Naive thymus-derived CD8-positive, alpha-beta T cell (primary cell): ENCODE results near the gene TXNL1. TPM values are rescaled to one million over a fixed set of nuclear protein-coding genes. Genes with fewer than 3 reads are reported as not detected.
"Not testable (repeated sequence)": the region's sequence is repeated elsewhere in the genome, so short reads cannot be mapped to it uniquely, and the experiment has no call there.

ENCODE experiments used
- ATAC-seq, 2 donors: fragments of 150-1000 bp; cut with Tn5 transposase in 1 of 2; sonication (Bioruptor Pico), chemical (Tn5 transposase) in 1 of 2; 1 replicate in 1 of 2; 2 replicates in 1 of 2; pipeline ENCODE4 v1.10.0; 2021; ENCODE audit warnings: mild to moderate bottlenecking in 2 of 2, moderate library complexity in 2 of 2
- POLR2A ChIA-PET: fragments of 350-600 bp; sonication (Branson Sonifier 250); formaldehyde crosslinking; loops from one replicate; lab custom pipeline; 2021; ENCODE audit warnings: antibody characterized with exemption; lab: Charles Lee
- DNase-seq, 10 donors: peaks; one replicate each; pipeline versions ENCODE4 v3.0.0 to v3.0.0-alpha.2; 2020 to 2022
- H3K27ac Mint-ChIP-seq, 10 donors: one replicate each; pipeline ENCODE4 v1.8.0; 2020 to 2022; ENCODE audit warnings: mild to moderate bottlenecking in 10 of 10, mixed read lengths in 10 of 10, moderate library complexity in 4 of 10, inconsistent platforms in 1 of 10
- H3K27me3 Mint-ChIP-seq, 5 donors: one replicate each; pipeline ENCODE4 v1.8.0; 2021 to 2022; ENCODE audit warnings: mixed read lengths in 5 of 5
- H3K36me3 Mint-ChIP-seq, 3 donors: one replicate each; pipeline ENCODE4 v1.8.0; 2020 to 2022; ENCODE audit warnings: mixed read lengths in 3 of 3, mild to moderate bottlenecking in 2 of 3, inconsistent platforms in 1 of 3
- H3K4me1 Mint-ChIP-seq, 4 donors: one replicate each; pipeline ENCODE4 v1.8.0; 2021 to 2022; ENCODE audit warnings: mixed read lengths in 4 of 4
- H3K4me3 Mint-ChIP-seq, 10 donors: one replicate each; pipeline ENCODE4 v1.8.0; 2020 to 2022; ENCODE audit warnings: mild to moderate bottlenecking in 10 of 10, mixed read lengths in 10 of 10, moderate library complexity in 6 of 10, inconsistent platforms in 1 of 10
- H3K9me3 Mint-ChIP-seq, 9 donors: one replicate each; pipeline ENCODE4 v1.8.0; 2020 to 2022; ENCODE audit warnings: mixed read lengths in 9 of 9, mild to moderate bottlenecking in 3 of 9, inconsistent platforms in 1 of 9, moderate library complexity in 1 of 9
- polyA plus RNA-seq, 3 donors: library from polyadenylated mRNA; unstranded; fragments of 300-500 nt; fragmentation: Illumina TruSeq; gene quantifications; one replicate each; pipeline ENCODE4 v1.2.3, GENCODE V29; 2021
- total RNA-seq, 8 experiments: library from RNA in 2 of 8; stranded (reverse) in 2 of 8; gene quantifications; one replicate each; pipeline ENCODE4 v1.2.3 and lab custom pipeline; 2021 to 2026

Gene TXNL1
- total and polyA plus RNA-seq, 5 experiments from 2014 or later, result 45.6 to 50.3 (median 48.1) TPM

GRCh38 chr18:56658261-56658660 lies 19.9 kb upstream of the TXNL1 start:
- POLR2A ChIA-PET, result no interaction called here
- peaks cover 26 to 65% (median 58%) of the 10 kb centered on the region in 4 donors for H3K4me1 Mint-ChIP-seq
- H3K27me3 Mint-ChIP-seq, result no peaks in the 10 kb centered on the region
- H3K36me3 Mint-ChIP-seq, result peaks cover 4 to 16% (median 7%) of the 10 kb centered on the region in 3 donors
- H3K27ac Mint-ChIP-seq, result no peak overlapping the region
- DNase-seq, result no peak
- H3K9me3 Mint-ChIP-seq, result peaks cover 0 to 2% (median 0%) of the 10 kb centered on the region in 9 donors
- ATAC-seq, result no peak
- H3K4me3 Mint-ChIP-seq, result no peak overlapping the region

- POLR2A ChIA-PET, H3K27me3 Mint-ChIP-seq, DNase-seq, H3K9me3 Mint-ChIP-seq, ATAC-seq, H3K36me3 Mint-ChIP-seq: not testable (repeated sequence)
- peak overlapping the region in 6 of 10 donors; percentile 20 to 62 (median 40) for H3K4me3 Mint-ChIP-seq
- peak overlapping the region in 9 of 10 donors; percentile 10 to 95 (median 56) for H3K27ac Mint-ChIP-seq
- H3K4me1 Mint-ChIP-seq, result peaks cover 26 to 59% (median 57%) of the 10 kb centered on the region in 4 donors
Measured at GRCh38 chr18:56654280-56654679, 15.9 kb upstream of the TXNL1 start.

GRCh38 chr18:56652802-56653201 lies 14.4 kb upstream of the TXNL1 start:
- POLR2A ChIA-PET, result interaction anchor here (4.2 kb wide), 1 partner anchor 14 kb away, joined by 38 read pairs; the partner anchor contains the start of gene TXNL1
- H3K4me1 Mint-ChIP-seq, result peaks cover 24 to 56% (median 52%) of the 10 kb centered on the region in 4 donors
- no peak for ATAC-seq
- peak in 2 of 10 donors; percentile 29 to 38 for DNase-seq
- H3K36me3 Mint-ChIP-seq, result peaks cover 0 to 4% (median 1%) of the 10 kb centered on the region in 3 donors
- peak overlapping the region; percentile 54 to 94 (median 72) for H3K4me3 Mint-ChIP-seq
- H3K27me3 Mint-ChIP-seq, result no peaks in the 10 kb centered on the region
- H3K27ac Mint-ChIP-seq, result peak overlapping the region; percentile 66 to 96 (median 90)
- peaks cover 0 to 7% (median 0%) of the 10 kb centered on the region in 9 donors for H3K9me3 Mint-ChIP-seq

GRCh38 chr18:56651771-56652092 lies 13.3 kb upstream of the TXNL1 start:
- POLR2A ChIA-PET, result interaction anchor here (1.0 to 4.2 kb wide), 5 partner anchors 10 to 970 kb away, joined by 3 to 38 read pairs (median 7); partner anchors contain the start of genes NARS1 and TXNL1
- Mint-ChIP-seq H3K4me1 (peaks cover 24 to 64% (median 54%) of the 10 kb centered on the region in 4 donors), H3K36me3 (peaks cover 0 to 4% (median 0%) of the 10 kb centered on the region in 3 donors), H3K4me3 (peak overlapping the region; percentile 89 to 99 (median 94)), H3K9me3 (peaks cover 0 to 7% (median 0%) of the 10 kb centered on the region in 9 donors), H3K27me3 (no peaks in the 10 kb centered on the region), H3K27ac (peak overlapping the region; percentile 92 to 98 (median 96))
- DNase-seq (peak in 1 of 10 donors; percentile 1), ATAC-seq (no peak)

GRCh38 chr18:56650944-56651770 lies 12.8 kb upstream of the TXNL1 start, which contains the start of gene WDR7:
WDR7 (plus strand) TSS chr18:56651359; CDS start chr18:56672516, 21,157 bp downstream.
- peaks cover 0 to 7% (median 0%) of the 10 kb centered on the region in 9 donors for H3K9me3 Mint-ChIP-seq
- peaks cover 24 to 66% (median 52%) of the 10 kb centered on the region in 4 donors for H3K4me1 Mint-ChIP-seq
- no peaks in the 10 kb centered on the region for H3K27me3 Mint-ChIP-seq
- POLR2A ChIA-PET, result interaction anchor here (0.6 to 4.2 kb wide), 7 partner anchors 9 to 979 kb away, joined by 3 to 38 read pairs (median 6); partner anchors contain the start of genes NARS1 and TXNL1
- ATAC-seq (peak; percentile 94 to 96), DNase-seq (peak; percentile 82 to 98 (median 93))
- H3K4me3 Mint-ChIP-seq, result peak within 1 kb of the TSS; percentile 89 to 99 (median 94)
- H3K27ac Mint-ChIP-seq, result peak within 1 kb of the TSS; percentile 92 to 98 (median 96)
- peaks cover 0 to 4% (median 0%) of the 10 kb centered on the region in 3 donors for H3K36me3 Mint-ChIP-seq

GRCh38 chr18:56649996-56650395 lies 11.6 kb upstream of the TXNL1 start:
- Mint-ChIP-seq H3K36me3 (peaks cover 0 to 1% (median 0%) of the 10 kb centered on the region in 3 donors), H3K27ac (peak overlapping the region in 6 of 10 donors; percentile 7 to 98 (median 66))

GRCh38 chr18:56647951-56648893 lies 9.8 kb upstream of the TXNL1 start:
- H3K36me3 Mint-ChIP-seq, result no peaks in the 10 kb centered on the region
- ATAC-seq, result no peak
- H3K4me1 Mint-ChIP-seq, result peaks cover 15 to 39% (median 26%) of the 10 kb centered on the region in 4 donors
- DNase-seq, result no peak
- no peak overlapping the region for H3K4me3 Mint-ChIP-seq
- no peaks in the 10 kb centered on the region for H3K27me3 Mint-ChIP-seq
- peak overlapping the region in 1 of 10 donors; percentile 70 for H3K27ac Mint-ChIP-seq
- POLR2A ChIA-PET, result interaction anchor here (1.0 kb wide), 1 partner anchor 9 kb away, joined by 5 read pairs; the partner anchor contains the start of gene TXNL1
- H3K9me3 Mint-ChIP-seq, result peaks cover 0 to 7% (median 0%) of the 10 kb centered on the region in 9 donors

More at GRCh38 chr18:56649996-56650395, 11.6 kb upstream of the TXNL1 start:
- peaks cover 21 to 57% (median 41%) of the 10 kb centered on the region in 4 donors for H3K4me1 Mint-ChIP-seq
- peaks cover 0 to 7% (median 0%) of the 10 kb centered on the region in 9 donors for H3K9me3 Mint-ChIP-seq
- POLR2A ChIA-PET, result interaction anchor here (1.3 to 4.2 kb wide), 2 partner anchors 11 to 980 kb away, joined by 3 to 38 read pairs; partner anchors contain the start of gene TXNL1
- DNase-seq, result no peak
- no peaks in the 10 kb centered on the region for H3K27me3 Mint-ChIP-seq
- peak overlapping the region in 7 of 10 donors; percentile 3 to 96 (median 90) for H3K4me3 Mint-ChIP-seq
- ATAC-seq, result no peak

GRCh38 chr18:56647071-56647470 lies 8.7 kb upstream of the TXNL1 start:
- ATAC-seq, result no peak
- Mint-ChIP-seq H3K27me3 (no peaks in the 10 kb centered on the region), H3K9me3 (peaks cover 0 to 7% (median 0%) of the 10 kb centered on the region in 9 donors), H3K4me1 (peaks cover 11 to 28% (median 17%) of the 10 kb centered on the region in 4 donors), H3K27ac (peak overlapping the region in 1 of 10 donors; percentile 15), H3K36me3 (no peaks in the 10 kb centered on the region), H3K4me3 (no peak overlapping the region)
- POLR2A ChIA-PET, result no interaction called here
- DNase-seq, result no peak

GRCh38 chr18:56645415-56646016 lies 7.1 kb upstream of the TXNL1 start:
- Mint-ChIP-seq H3K36me3 (no peaks in the 10 kb centered on the region), H3K27me3 (no peaks in the 10 kb centered on the region), H3K27ac (no peak overlapping the region), H3K4me3 (no peak overlapping the region), H3K9me3 (peaks cover 0 to under 1% (median 0%) of the 10 kb centered on the region in 9 donors), H3K4me1 (peaks cover 4 to 15% (median 5%) of the 10 kb centered on the region in 4 donors)
- DNase-seq (peak in 2 of 10 donors; percentile 40 to 43), ATAC-seq (peak; percentile 44)
- POLR2A ChIA-PET, result no interaction called here

- H3K27me3 Mint-ChIP-seq, result peaks cover 0 to 2% (median 0%) of the 10 kb centered on the region in 5 donors
- no peak overlapping the region for H3K27ac Mint-ChIP-seq
- DNase-seq (no peak), ATAC-seq (no peak)
- POLR2A ChIA-PET, result no interaction called here
- H3K36me3 Mint-ChIP-seq, result no peaks in the 10 kb centered on the region
- H3K4me3 Mint-ChIP-seq, result no peak overlapping the region
- peaks cover 8 to 26% (median 16%) of the 10 kb centered on the region in 4 donors for H3K4me1 Mint-ChIP-seq
- H3K9me3 Mint-ChIP-seq, result no peaks in the 10 kb centered on the region
Measured at GRCh38 chr18:56643381-56643780, 5.0 kb upstream of the TXNL1 start.

- H3K9me3 Mint-ChIP-seq, result no peaks in the 10 kb centered on the region
- no peak overlapping the region for H3K27ac Mint-ChIP-seq
- DNase-seq, result no peak
- POLR2A ChIA-PET, result interaction anchor here (1.0 kb wide), 1 partner anchor 9 kb away, joined by 5 read pairs; the partner anchor contains the start of gene WDR7
- ATAC-seq, result no peak
- no peak overlapping the region for H3K4me3 Mint-ChIP-seq
- peaks cover 0 to 4% (median 0%) of the 10 kb centered on the region in 5 donors for H3K27me3 Mint-ChIP-seq
- no peaks in the 10 kb centered on the region for H3K36me3 Mint-ChIP-seq
- H3K4me1 Mint-ChIP-seq, result peaks cover 15 to 29% (median 24%) of the 10 kb centered on the region in 4 donors
Measured at GRCh38 chr18:56641714-56642337, 3.4 kb upstream of the TXNL1 start.
